GM04504 (cell line): Measurements from ENCODE around the gene SEMA5A.
A peak's percentile ranks its signal among the peaks of the same experiment; 100 is the strongest.

Source experiments
- DNase-seq: peaks from one replicate; pipeline ENCODE4 v3.0.0-alpha.2; 2012; ENCODE audit warnings: low read depth

Gene SEMA5A

DNA sequence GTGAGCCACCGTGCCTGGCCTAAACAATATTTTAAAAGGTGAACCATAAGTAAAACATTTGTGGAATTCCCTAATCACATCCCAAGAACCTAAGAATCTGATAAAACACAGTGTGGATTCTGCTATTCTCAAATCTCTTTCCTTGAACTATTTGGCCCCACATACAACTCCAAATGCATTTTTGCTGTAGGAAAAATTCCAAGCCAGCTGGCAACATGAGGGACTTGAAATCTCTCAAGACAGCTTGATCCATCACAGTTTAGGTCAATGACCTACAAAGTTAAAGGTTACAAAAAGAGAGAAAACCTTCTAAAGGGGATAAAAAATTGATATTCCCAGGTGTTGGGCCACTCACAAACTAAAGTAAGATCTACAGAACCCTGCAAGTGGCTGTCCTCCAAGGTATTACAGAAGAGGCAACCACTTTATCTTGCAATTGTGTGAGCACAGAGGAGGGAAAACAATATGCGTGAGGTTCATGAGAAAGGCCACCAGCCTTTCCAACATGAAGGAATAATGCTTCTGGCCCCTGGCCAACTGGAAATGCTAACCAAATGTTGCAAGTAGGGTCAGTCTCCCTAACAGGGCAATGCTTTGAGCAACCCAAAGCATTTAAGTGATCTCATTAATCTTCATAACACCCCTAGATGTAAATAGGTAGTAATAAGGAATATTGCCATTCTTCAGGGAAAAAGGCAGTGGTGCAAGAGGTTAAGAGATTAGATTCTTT, 221.4 kb downstream of the SEMA5A start:
- peak; percentile 15 for DNase-seq

DNA sequence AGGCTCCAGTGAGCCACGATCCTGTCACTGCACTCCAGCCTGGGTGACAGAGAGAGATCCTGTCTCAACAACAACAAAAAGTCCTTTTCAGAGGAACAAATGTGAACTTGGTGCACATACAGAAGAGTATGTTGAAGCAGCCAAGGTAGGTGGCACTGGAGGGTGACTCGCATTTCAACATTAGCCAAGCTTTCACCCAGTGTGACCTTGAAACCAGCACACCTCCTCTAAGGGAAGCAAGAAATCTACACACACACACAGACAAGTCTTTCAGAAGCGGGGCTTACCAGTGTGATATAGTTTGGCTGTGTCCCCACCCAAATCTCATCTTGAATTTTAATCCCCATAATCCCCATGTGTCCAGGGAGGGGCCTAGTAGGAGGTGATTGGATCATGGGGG, 225.2 kb downstream of the SEMA5A start:
- no peak for DNase-seq

DNA sequence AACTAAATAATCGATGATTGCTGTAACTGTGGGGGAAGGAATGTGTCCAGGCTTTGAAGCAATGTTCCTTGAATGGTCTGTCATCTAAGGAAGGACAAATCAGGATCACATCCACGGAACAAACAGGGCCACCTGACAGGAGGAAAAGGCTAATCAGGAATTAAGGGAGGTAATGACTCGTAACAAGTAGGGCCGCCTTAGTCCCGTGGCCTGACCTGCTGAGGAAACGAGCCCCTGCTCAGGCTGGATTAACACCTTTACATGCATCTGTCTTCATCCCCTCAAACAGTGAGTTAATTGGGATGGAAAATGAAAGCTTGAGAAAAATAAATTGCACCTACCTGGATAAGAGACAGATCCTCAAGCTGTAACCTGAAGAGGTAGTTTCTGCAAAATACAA, 227.8 kb downstream of the SEMA5A start:
- DNase-seq: no peak

DNA sequence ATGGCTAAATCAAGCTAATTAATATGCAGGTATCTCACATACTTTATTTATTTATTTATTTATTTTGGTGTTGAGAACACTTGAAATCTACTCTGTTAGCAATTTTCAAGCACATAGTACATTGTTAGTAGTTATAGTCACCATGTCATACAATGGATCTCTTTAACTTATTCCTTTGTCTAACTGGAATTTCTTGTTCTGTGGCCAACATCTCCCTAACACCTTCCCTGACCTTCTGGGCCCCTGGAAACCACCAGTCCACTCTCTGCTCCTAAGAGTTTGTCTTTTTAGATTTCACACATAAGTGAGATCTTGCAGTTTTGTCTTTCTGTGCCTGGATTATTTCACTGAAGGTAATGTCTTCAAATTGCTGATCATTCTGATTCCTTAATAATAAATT, 229.1 kb downstream of the SEMA5A start:
- no peak for DNase-seq

DNA sequence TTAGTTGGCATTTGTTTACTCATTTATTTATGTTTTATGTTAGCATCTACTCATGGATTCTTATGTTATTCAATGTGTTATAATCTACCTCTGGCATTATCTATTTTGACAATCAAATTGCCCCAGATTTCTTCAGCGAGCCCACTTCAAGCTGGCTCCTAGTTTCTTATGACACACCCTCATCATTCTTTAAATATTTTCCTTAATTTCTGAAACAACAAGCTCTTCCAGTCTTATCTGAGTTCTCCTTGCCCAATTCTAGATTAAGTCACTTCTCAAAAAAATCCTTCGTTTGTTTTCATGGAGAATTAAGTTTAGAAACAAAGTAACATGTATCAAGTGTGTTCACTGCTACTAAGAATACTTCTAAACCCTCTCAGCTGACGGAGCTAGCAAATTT, 229.8 kb downstream of the SEMA5A start:
- DNase-seq: no peak

DNA sequence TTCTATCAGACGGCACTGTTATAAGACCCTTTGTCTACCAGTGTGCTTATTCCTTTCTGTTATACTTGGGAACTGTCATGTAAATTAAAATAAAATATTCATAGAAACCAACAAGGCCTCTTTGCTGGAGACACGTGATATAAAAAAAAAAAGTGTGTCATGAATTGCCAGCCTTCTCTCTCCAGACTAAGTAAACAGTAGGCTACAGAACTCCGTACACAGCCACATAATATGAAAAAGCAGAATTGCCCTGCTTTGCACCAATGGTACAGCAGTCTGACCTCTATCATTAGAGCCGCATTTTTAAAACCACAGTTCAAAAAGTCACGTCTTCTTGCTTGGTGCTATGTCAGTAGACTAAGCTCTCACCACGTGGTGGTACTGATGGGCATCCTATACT, 231.3 kb downstream of the SEMA5A start:
- DNase-seq: no peak

DNA sequence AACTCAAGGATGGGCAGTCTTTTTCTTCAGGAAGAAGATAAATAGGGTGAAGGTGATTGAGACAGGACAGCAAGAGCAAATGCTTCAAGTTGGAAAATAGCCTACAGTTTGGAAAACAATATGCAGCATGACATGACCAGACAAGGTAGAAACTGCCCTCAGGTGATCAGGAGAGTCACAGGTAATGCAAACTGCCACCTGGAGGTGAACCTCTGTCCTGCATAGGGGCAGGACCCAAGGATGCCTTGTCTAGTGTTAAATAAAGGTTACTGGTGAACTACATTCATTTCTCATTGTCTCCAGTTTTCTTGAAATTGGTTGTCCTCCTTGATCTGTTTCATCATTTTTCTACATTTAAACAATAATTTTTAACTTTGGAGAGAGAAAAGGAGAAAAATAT, 232.1 kb downstream of the SEMA5A start:
- no peak for DNase-seq

DNA sequence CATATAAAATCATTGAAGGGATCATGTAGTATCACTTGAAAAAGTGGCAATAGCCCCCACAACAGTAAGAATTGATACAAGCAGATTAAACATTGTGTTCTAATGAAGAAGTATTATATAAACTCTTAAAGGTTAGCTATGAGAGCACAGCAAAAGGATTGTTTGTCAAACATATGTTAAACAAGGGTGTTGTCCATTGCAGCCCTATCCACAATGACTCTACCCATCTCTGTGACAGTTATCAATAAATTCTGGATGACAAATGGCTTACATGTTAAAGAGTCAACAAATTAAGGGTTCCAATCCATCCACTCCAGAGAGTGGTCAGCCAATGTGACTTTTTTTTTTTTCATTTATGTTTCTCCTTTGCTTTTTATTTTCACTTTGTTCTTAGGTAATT, 238.7 kb downstream of the SEMA5A start:
- no peak for DNase-seq

DNA sequence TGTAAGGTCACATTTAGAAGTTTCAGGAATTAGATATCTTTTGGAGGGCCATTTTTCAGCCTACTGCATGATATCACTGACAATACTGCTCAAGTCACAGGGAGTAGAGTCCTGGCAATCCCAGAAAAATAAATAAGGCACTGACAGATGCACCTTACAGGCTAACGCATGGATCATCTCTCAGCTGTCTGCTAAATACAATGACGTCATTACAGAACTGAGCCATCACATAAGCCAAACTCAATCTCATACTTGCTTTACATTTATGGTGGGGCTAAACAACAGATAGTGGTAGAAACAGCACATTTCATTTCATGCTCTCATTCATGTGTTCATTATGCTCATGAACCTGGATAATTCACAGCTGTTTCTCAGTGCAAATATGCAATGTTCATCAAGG, 243.7 kb downstream of the SEMA5A start:
- no peak for DNase-seq

DNA sequence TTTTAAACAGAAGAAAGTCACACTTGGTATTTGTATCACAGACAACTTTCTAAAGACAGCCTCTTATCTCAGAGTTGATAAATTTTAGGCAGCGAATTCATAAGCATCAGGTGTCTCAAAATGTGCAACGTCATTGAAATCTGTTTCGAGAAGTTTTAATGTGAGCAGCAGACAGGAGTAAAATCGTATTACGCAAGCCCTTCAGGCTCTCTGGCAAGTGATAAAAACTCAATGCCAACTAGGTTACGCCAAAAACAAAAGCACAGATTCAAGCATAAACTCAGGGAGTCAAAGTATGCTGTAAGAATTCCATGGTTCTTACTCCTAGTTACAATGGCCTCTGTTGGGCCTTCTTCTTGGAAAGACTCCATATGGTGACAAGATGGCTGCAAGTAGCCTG, 244.7 kb downstream of the SEMA5A start:
- DNase-seq: no peak

DNA sequence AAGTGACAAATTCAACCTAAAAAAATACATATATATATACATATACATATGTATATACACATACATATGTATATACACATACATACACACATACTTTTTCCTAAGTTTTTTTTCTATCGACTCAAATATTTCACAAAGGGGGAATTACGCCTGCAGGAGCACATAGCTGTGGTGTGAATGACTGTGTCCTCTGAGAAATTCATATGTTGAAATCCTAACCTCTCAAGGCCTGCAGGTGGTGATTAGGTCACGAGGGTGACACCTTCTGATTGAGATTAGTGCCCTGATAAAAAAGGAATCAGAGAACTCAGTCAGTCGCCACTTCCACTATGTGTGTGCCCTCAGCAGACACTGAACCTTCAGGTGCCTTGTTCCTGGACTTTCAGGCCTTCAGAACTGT, 248.7 kb downstream of the SEMA5A start:
- DNase-seq: no peak

DNA sequence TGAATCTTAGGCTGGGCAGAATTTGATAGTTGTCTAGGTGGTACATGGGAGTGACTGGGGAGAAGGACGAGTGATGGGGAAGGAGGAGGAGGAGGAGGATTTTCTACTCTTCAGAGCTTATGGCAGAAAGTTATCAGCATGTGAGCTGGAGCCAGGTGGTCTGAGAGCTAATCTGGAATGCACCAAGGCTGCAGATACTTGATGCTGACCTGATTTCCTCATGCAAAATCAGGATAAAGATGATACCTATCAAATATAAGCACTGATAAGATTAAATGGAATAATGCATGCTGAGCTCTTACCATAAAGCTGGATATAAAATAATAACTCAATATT, 250.4 kb downstream of the SEMA5A start:
- no peak for DNase-seq

DNA sequence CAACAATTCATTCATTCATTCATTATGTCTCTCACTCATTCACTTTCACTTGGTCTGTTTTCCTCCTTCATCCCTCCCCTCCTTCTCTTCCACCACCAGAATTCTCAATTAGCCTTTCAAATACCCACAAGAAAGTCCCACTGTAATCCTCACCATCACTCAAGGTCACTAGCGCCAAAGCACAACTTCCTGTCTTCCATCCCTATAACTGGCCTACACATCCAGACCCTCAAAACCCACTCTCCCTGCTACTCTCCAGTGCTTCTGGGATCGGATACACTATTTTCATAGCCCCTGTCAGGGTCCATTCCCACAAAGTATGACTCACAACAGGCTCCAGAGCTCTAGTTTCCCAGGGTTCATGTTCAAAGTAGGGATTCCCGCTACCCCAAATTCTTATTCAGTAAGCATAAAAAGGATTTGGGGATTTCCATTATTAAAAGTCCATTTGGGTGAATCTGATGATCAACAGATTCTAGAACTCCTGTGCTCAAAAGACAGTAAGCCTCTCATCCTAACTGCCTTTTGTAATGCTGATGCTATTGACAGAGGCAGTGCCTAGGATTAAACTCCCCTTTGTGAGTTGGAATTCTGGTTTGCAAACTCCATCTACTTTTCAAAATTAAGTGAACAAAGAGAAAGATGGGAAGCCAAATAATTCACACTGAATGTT, 250.9 kb downstream of the SEMA5A start:
- no peak for DNase-seq

DNA sequence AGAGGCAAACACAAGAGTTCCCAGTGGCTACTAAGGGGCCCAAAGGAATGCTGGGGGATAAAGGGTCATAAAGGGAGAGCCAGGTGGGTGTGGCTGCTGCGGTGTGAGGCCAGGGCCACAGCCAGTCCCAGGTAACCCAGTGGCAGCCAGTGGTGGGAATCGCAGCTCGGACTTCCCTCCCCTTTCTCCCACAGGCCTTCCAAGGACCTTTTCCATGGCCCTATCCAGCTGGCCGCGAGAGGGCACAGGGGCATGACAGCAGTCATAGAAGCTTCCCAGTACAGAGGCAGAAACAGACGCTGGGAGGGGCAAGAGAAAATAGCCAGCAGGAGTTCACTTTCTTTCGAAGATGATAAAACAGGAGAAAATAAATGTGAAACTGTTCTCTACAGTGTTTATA, 257.6 kb downstream of the SEMA5A start:
- DNase-seq: no peak

DNA sequence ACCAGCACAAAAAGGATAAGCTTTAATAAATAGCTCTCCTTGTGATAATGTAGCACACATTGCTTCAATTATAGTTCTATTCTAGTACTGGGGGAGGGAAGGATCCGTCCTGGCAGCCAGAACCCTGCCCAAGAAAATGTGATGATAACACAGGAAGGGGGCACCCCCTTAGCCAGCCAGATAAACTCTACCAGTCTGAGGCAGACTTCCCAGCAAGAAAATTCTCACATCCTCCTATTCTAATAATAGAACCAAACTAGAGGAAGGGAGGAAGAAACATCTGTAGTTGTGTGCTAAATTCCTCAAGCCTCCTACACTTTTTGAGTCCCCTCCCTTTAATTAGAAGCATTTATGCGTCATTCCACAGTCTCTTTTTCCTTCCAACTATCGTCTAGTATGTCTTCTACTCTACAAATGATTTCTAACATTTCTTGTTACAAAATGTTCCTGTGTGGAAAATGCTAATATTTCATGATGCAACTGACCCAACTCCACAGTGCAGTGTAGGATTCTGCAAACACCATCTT, 261.0 kb downstream of the SEMA5A start:
- peak; percentile 54 for DNase-seq

DNA sequence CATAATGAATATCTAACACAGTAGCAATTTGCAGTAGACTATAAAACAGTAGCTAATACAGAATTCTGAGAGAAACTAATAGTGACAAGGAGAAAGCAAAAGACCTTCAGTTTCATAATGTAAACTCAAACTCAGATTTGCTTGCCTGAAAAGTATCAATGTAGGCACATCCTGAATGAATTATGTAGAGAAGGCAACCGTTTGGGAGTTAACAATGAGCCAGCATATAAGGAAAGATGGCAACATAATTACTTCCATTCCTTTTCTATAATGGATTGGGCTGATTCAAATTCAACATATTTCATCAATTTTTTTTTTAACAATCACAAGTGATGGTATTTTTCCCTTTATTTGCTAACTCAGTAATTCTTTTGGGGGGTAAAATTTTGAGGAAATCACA, 261.6 kb downstream of the SEMA5A start:
- DNase-seq: no peak

DNA sequence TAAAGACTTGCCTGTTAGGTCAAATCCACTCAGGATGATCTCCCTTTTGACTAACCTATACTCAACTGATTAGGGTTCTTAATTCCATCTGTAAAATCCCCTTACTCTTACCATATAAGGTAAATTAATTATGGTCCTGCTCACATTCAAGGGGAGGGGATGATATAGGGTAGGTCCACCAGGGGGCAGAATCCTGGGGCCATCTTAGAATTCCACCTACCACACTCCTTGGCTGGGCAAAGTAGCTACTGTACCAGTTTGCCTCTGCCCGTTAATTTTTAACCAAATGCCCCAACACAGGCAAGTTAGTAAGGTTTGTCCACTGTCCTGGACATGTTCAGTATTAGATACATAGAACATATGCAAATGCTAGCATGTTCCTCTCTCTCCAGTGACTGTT, 262.4 kb downstream of the SEMA5A start:
- no peak for DNase-seq

DNA sequence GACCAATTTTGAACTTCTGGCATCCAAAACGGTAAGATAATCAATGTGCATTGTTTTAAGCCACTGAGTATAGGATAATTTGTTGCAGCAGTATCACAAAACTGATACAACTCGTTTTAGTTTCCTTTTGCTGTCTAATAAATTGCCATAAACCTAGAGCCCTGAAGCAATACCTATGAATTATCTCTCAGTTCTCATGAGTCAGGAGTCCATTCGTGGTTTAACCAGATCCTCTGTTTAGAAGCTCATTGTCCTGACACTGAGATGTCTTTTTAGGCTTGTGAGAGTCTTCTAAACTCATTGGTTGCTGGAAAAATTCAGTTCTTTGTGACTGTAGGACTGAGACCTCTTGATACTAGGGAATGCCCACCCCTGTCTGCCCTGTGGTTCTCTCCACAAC, 262.9 kb downstream of the SEMA5A start:
- DNase-seq: peak; percentile 32

DNA sequence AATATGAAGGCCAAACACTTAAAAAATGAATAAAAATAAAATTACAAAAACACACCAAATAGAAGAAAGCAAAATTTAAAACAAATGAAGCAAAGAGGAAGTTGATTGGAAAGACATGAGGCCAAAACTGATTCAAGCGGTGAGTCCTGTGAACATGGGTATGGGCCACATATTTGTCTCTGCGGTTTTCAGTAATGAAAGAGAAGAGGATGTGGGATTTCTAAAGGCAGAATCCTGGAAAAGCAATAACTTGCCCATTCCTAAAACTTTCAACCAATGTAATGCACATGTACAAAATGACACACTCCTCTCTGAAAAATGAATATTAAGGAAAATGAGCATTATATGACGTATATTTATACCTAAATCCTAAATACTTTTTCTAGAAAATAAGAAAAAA, 263.7 kb downstream of the SEMA5A start:
- DNase-seq: no peak

DNA sequence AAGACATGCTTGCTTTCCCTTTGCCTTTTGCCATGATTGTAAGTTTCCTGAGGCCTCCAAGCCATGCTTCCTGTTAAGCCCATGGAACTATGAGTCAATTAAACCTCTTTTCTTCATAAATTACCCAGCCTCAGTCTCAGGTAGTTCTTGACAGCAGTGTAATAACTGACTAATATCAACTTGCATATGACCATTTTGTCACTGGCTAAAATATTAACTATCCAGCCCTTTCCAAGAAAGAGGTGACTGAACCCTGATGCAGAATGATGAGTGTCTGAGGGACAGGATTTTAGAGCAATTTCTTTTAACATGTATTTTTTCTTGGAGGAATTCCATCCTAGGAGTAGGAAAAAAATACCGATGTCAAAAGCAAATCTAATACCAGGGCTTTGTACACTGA, 266.1 kb downstream of the SEMA5A start:
- no peak for DNase-seq

DNA sequence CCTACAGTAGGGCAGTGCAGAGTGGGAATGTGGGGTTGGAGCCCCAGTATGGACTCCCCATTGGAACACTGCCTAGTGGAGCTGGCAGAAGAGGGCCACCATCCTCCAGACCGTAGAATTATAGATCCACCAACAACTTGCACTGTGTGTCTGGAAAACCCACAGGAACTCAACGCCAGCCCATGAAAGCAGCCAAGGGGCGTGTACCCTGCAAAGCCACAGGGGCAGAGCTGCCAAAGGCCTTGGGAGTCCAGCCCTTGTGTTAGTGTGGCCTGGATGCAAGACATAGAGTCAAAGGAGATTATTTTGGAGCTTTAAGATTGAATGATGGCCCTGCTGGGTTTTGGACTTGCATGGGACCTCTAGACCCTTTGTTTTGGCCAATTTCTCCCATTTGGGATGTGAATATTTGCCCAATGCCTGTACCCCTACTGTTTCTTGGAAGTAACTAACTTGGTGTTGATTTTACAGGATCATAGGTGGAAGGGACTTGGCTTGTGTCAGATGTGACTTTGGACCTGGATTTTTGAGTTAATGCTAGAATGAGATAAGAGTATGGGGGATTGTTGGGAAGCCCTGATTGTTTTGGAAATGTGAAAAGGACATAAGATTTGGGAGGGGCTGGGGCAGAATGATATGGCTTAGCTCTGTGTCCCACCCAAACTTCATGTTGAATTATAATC, 266.8 kb downstream of the SEMA5A start:
- no peak for DNase-seq

DNA sequence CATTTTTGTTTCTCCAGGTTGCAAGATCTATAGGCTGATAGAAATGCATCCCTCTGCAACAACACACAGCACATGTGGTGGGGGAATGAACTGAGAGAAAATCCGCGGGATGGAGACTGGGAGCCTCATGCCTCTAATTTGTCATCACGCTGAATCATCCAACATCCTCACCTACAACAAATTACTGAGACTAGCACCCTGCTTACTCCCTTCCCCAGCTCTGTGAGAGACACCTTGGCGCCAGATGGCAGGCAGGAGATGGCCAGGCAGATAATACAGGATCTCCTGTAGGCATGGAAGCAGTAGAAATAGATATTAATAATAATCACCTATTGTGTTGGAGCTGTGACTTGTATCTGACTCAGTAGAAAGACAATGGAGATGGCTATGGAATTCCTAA, 276.9 kb downstream of the SEMA5A start:
- no peak for DNase-seq

DNA sequence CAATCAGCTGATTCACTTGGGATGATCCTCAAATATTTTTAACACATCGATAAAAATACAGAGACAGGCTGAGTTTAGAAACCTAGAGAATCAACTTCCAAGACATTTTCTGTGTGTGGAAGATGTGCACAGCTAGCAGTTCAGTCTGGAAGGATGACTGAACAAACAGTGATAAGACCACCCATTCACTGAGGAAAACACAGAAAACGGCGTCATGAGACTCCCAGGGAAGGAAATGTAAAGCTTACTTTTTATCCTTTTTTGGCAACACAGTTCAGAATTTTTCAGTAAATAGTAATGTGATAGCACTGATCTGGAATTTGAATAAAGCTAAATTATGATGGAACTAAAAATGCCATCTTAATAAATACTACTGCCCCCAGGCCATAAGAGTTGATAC, 277.6 kb downstream of the SEMA5A start:
- DNase-seq: no peak
